A549 (cell line): Measurements from ENCODE around the gene IRF3.

Experiments used
- CBX2 ChIP-seq: fragments of 200-600 bp; sonication (generic); IDR thresholded peaks from 2 replicates; pipeline ENCODE4 v1.6.1; 2016; ENCODE audit warnings: low read depth, mild to moderate bottlenecking, borderline replicate concordance
- EP300 ChIP-seq, 2 experiments: fragments of >200 bp; sonication (Bioruptor Twin); formaldehyde crosslinking; IDR thresholded peaks; 2 replicates in 1 of 2; 3 replicates in 1 of 2; pipeline ENCODE4 v1.6.1; 2016 to 2017
- HOXA7 ChIP-seq: fragments of 250-450 bp; sonication (Bioruptor Pico); IDR thresholded peaks from 2 replicates; pipeline ENCODE4 v1.5.0; 2020; ENCODE audit warnings: mild to moderate bottlenecking, moderate library complexity
- JUNB ChIP-seq: fragments of >200 bp; sonication (Bioruptor Twin); formaldehyde crosslinking; IDR thresholded peaks from 2 replicates; pipeline ENCODE4 v1.6.1; 2016
- NFE2L2 ChIP-seq: fragments of 150-350 bp; conservative IDR thresholded peaks from 2 replicates; pipeline ENCODE4 v1.6.1; 2014; ENCODE audit warnings: low read length
- POLR2A ChIP-seq: IDR thresholded peaks from 2 replicates; pipeline ENCODE4 v1.6.1; 2012; ENCODE audit warnings: mild to moderate bottlenecking, low read length
- RAD21 ChIP-seq, 2 experiments: fragments of >200 bp in 1 of 2; sonication (Bioruptor Twin) in 1 of 2; formaldehyde crosslinking in 1 of 2; IDR thresholded peaks in 1 of 2; conservative IDR thresholded peaks in 1 of 2; 2 replicates in 1 of 2; 3 replicates in 1 of 2; pipeline ENCODE4 v1.6.1; 2012 to 2018; ENCODE audit warnings: inconsistent platforms in 1 of 2
- RCOR1 ChIP-seq: fragments of 150-350 bp; IDR thresholded peaks from 2 replicates; pipeline ENCODE4 v1.6.1; 2014; ENCODE audit warnings: antibody characterized with exemption, low read length, low read depth
- RFX5 ChIP-seq: fragments of 450-650 bp; IDR thresholded peaks from 2 replicates; pipeline ENCODE4 v1.7.1; 2014; ENCODE audit warnings: antibody characterized with exemption, mild to moderate bottlenecking, moderate library complexity
- SMC3 ChIP-seq: fragments of >200 bp; sonication (Bioruptor Twin); formaldehyde crosslinking; IDR thresholded peaks from 3 replicates; pipeline ENCODE4 v1.6.1; 2018; ENCODE audit warnings: inconsistent platforms
- USF2 ChIP-seq: fragments of 450-650 bp; IDR thresholded peaks from 2 replicates; pipeline ENCODE4 v1.6.1; 2014; ENCODE audit warnings: antibody characterized with exemption
- TF ChIP-seq, protein P1 (sequence below): fragments of >200 bp; sonication (Bioruptor Twin); formaldehyde crosslinking; IDR thresholded peaks from 3 replicates; pipeline ENCODE4 v1.5.1; 2016
- TF ChIP-seq, protein P2 (sequence below): fragments of 200-600 bp; sonication (generic); IDR thresholded peaks from 2 replicates; pipeline ENCODE4 v1.6.1; 2016; ENCODE audit warnings: antibody characterized with exemption, mild to moderate bottlenecking, moderate library complexity

GRCh38 chr19:49615861-49616260 is 49.8 kb downstream of the IRF3 start:
- TF ChIP-seq NFE2L2 = no peak
- TF ChIP-seq SMC3 = no peak
- no peak for TF ChIP-seq JUNB
- TF ChIP-seq, protein P1, sequence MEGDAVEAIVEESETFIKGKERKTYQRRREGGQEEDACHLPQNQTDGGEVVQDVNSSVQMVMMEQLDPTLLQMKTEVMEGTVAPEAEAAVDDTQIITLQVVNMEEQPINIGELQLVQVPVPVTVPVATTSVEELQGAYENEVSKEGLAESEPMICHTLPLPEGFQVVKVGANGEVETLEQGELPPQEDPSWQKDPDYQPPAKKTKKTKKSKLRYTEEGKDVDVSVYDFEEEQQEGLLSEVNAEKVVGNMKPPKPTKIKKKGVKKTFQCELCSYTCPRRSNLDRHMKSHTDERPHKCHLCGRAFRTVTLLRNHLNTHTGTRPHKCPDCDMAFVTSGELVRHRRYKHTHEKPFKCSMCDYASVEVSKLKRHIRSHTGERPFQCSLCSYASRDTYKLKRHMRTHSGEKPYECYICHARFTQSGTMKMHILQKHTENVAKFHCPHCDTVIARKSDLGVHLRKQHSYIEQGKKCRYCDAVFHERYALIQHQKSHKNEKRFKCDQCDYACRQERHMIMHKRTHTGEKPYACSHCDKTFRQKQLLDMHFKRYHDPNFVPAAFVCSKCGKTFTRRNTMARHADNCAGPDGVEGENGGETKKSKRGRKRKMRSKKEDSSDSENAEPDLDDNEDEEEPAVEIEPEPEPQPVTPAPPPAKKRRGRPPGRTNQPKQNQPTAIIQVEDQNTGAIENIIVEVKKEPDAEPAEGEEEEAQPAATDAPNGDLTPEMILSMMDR = no peak
- TF ChIP-seq POLR2A = no peak
- TF ChIP-seq, protein P2, sequence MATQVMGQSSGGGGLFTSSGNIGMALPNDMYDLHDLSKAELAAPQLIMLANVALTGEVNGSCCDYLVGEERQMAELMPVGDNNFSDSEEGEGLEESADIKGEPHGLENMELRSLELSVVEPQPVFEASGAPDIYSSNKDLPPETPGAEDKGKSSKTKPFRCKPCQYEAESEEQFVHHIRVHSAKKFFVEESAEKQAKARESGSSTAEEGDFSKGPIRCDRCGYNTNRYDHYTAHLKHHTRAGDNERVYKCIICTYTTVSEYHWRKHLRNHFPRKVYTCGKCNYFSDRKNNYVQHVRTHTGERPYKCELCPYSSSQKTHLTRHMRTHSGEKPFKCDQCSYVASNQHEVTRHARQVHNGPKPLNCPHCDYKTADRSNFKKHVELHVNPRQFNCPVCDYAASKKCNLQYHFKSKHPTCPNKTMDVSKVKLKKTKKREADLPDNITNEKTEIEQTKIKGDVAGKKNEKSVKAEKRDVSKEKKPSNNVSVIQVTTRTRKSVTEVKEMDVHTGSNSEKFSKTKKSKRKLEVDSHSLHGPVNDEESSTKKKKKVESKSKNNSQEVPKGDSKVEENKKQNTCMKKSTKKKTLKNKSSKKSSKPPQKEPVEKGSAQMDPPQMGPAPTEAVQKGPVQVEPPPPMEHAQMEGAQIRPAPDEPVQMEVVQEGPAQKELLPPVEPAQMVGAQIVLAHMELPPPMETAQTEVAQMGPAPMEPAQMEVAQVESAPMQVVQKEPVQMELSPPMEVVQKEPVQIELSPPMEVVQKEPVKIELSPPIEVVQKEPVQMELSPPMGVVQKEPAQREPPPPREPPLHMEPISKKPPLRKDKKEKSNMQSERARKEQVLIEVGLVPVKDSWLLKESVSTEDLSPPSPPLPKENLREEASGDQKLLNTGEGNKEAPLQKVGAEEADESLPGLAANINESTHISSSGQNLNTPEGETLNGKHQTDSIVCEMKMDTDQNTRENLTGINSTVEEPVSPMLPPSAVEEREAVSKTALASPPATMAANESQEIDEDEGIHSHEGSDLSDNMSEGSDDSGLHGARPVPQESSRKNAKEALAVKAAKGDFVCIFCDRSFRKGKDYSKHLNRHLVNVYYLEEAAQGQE = no peak
- TF ChIP-seq EP300 (IDR thresholded peaks at IDR 0.05) = no peak
- TF ChIP-seq USF2 = no peak
- TF ChIP-seq HOXA7 (CRISPR knock-in tag) = no peak
- TF ChIP-seq RAD21 (conservative IDR thresholded peaks at IDR 0.05 in 1 of 2, IDR thresholded peaks at IDR 0.05 in 1 of 2) = no peak
- TF ChIP-seq RCOR1 = no peak
- TF ChIP-seq CBX2 = no peak
- no peak for TF ChIP-seq RFX5
